Keratinocyte (primary cell): Measurements from ENCODE around the gene JTB. TPM values are rescaled to one million over a fixed set of nuclear protein-coding genes. Genes with fewer than 3 reads are reported as not detected.

Source experiments
- DNase-seq: peaks from one replicate; pipeline ENCODE4 v3.0.0-alpha.2; 2011; ENCODE audit warnings: low read depth, missing footprints, low spot score
- FAIRE-seq: peaks from 2 replicates; lab custom pipeline; 2011; peaks lifted over from hg19 to GRCh38; lab: Jason Lieb, UNC
- H2AFZ ChIP-seq: 2 replicates; pipeline ENCODE4 v1.6.0; 2012; ENCODE audit warnings: low read length, control low read depth, inconsistent platforms; ENCODE audit not compliant: control insufficient read depth
- H3K27ac ChIP-seq: 2 replicates; pipeline ENCODE4 v1.5.1; 2011; ENCODE audit warnings: low read length; ENCODE audit not compliant: control insufficient read depth, insufficient read depth
- H3K27me3 ChIP-seq: 3 replicates; pipeline ENCODE4 v1.6.0; 2011; ENCODE audit warnings: low read length; ENCODE audit not compliant: control insufficient read depth, insufficient read depth; ENCODE audit errors: extremely low read depth
- H3K36me3 ChIP-seq, 2 experiments: 2 replicates in 1 of 2; 3 replicates in 1 of 2; pipeline ENCODE4 v1.5.1; 2011; ENCODE audit warnings: low read length in 2 of 2, mild to moderate bottlenecking in 1 of 2; ENCODE audit not compliant: control insufficient read depth in 2 of 2, insufficient read depth in 2 of 2; ENCODE audit errors: extremely low read depth in 1 of 2
- H3K4me1 ChIP-seq: 3 replicates; pipeline ENCODE4 v1.5.1; 2011; ENCODE audit warnings: low read length; ENCODE audit not compliant: control insufficient read depth, insufficient read depth; ENCODE audit errors: extremely low read depth
- H3K4me2 ChIP-seq: 3 replicates; pipeline ENCODE4 v1.6.0; 2011; ENCODE audit warnings: low read depth, low read length; ENCODE audit not compliant: control insufficient read depth, insufficient read depth; ENCODE audit errors: extremely low read depth
- H3K4me3 ChIP-seq, 3 experiments: fragments of 200-600 bp in 1 of 3; sonication (generic) in 1 of 3; 2 replicates in 2 of 3; 3 replicates in 1 of 3; pipeline ENCODE4 v1.5.1; 2011 to 2016; ENCODE audit warnings: low read length in 3 of 3, mild to moderate bottlenecking in 3 of 3, control low read depth in 2 of 3, inconsistent platforms in 1 of 3, low read depth in 1 of 3, mixed read lengths in 1 of 3, mixed run types in 1 of 3, moderate library complexity in 1 of 3; ENCODE audit not compliant: control insufficient read depth in 2 of 3, insufficient read depth in 2 of 3; ENCODE audit errors: extremely low read depth in 1 of 3
- H3K79me2 ChIP-seq: 2 replicates; pipeline ENCODE4 v1.6.0; 2012; ENCODE audit warnings: low read length; ENCODE audit not compliant: control insufficient read depth, insufficient read depth
- H3K9ac ChIP-seq: 3 replicates; pipeline ENCODE4 v1.6.0; 2011; ENCODE audit warnings: low read length; ENCODE audit not compliant: control insufficient read depth, insufficient read depth; ENCODE audit errors: extremely low read depth
- H3K9me1 ChIP-seq: 3 replicates; pipeline ENCODE4 v1.6.0; 2011; ENCODE audit warnings: low read length; ENCODE audit not compliant: control insufficient read depth, insufficient read depth; ENCODE audit errors: extremely low read depth
- H3K9me3 ChIP-seq: 2 replicates; pipeline ENCODE4 v1.5.1; 2012; ENCODE audit warnings: low read depth, low read length; ENCODE audit not compliant: control insufficient read depth
- H4K20me1 ChIP-seq: 3 replicates; pipeline ENCODE4 v1.6.0; 2011; ENCODE audit warnings: low read length; ENCODE audit not compliant: control insufficient read depth, insufficient read depth; ENCODE audit errors: extremely low read depth
- CTCF ChIP-seq, 3 experiments: IDR thresholded peaks in 1 of 3; conservative IDR thresholded peaks in 1 of 3; optimal IDR thresholded peaks in 1 of 3; 2 replicates in 2 of 3; 3 replicates in 1 of 3; pipeline versions ENCODE3 to v1.5.1; 2011; ENCODE audit warnings: low read length in 3 of 3, mild to moderate bottlenecking in 3 of 3, moderate library complexity in 2 of 3, control low read depth in 1 of 3, inconsistent platforms in 1 of 3; ENCODE audit not compliant: insufficient read depth in 2 of 3; ENCODE audit errors: extremely low read depth in 1 of 3
- EZH2 ChIP-seq: IDR thresholded peaks from one replicate; pipeline ENCODE4 v1.6.1; 2012; ENCODE audit warnings: inconsistent platforms, mild to moderate bottlenecking, low read length, moderate library complexity
- dilution Hi-C: fragments of 300-500 bp; cut with MboI; formaldehyde crosslinking; loops from one replicate; pipeline ENCODE4 v1.7.0; 2020; ENCODE audit warnings: low sequenced_read_pairs; ENCODE audit not compliant: extremely low pct_ligation_motif_present
- polyA plus RNA-seq, 5 experiments: library from polyadenylated mRNA; depleted of rRNA in 3 of 5; stranded (reverse) in 3 of 5; stranded (forward) in 1 of 5; unstranded in 1 of 5; fragments of >200 nt; gene quantifications; 1 replicate in 1 of 5; 2 replicates in 3 of 5; 3 replicates in 1 of 5; pipeline versions ENCODE4 v1.2.1 to v1.2.3, GENCODE V29; 2011 to 2012; ENCODE audit warnings: missing spikeins in 2 of 5, low read depth in 1 of 5, low replicate concordance in 1 of 5

Gene JTB
- polyA plus RNA-seq, 1 donor (not counting 4 experiments of a cell fraction or from before 2014, with no cell fraction given): 83.4 TPM

GRCh38 chr1:153944005-153944826 is 33.3 kb downstream of the JTB start:
- dilution Hi-C loops: no loop called here
- H3K79me2 ChIP-seq: peaks cover 22% of the 10 kb centered on the region
- FAIRE-seq (no peak), DNase-seq (no peak)
- H3K36me3 ChIP-seq: peaks cover 22 to 38% of the 10 kb centered on the region in 2 experiments
- H4K20me1 ChIP-seq: no peaks in the 10 kb centered on the region
- no peaks in the 10 kb centered on the region for H3K9me1 ChIP-seq
- H3K9ac ChIP-seq: no peak overlapping the region
- H3K4me2 ChIP-seq: no peak overlapping the region
- no peak overlapping the region for H3K27ac ChIP-seq
- peaks cover 10% of the 10 kb centered on the region for H3K4me1 ChIP-seq
- no peaks in the 10 kb centered on the region for H3K27me3 ChIP-seq
- no peak for TF ChIP-seq EZH2
- no peak for TF ChIP-seq CTCF (optimal IDR thresholded peaks at IDR 0.05 in 1 of 3, IDR thresholded peaks at IDR 0.05 in 1 of 3, conservative IDR thresholded peaks at IDR 0.05 in 1 of 3; ENCODE audit: extremely low read depth in 1 of 3, insufficient read depth in 2 of 3, low read length in 3 of 3)
- H3K9me3 ChIP-seq: no peaks in the 10 kb centered on the region
- H2AFZ ChIP-seq: no peak overlapping the region
- H3K4me3 ChIP-seq: no peak overlapping the region

- peaks cover 18 to 30% of the 10 kb centered on the region in 2 experiments for H3K36me3 ChIP-seq
Observed at GRCh38 chr1:153942766-153943549, 34.5 kb downstream of the JTB start.

More at GRCh38 chr1:153942766-153943549, 34.5 kb downstream of the JTB start:
- DNase-seq (no peak), FAIRE-seq (no peak)
- Histone ChIP-seq H4K20me1 (no peaks in the 10 kb centered on the region), H3K4me1 (peaks cover 10% of the 10 kb centered on the region), H3K4me2 (no peak overlapping the region), H3K27me3 (no peaks in the 10 kb centered on the region), H3K79me2 (peaks cover 22% of the 10 kb centered on the region), H3K9me1 (no peaks in the 10 kb centered on the region), H3K27ac (no peak overlapping the region), H3K9ac (no peak overlapping the region), H3K9me3 (no peaks in the 10 kb centered on the region), H2AFZ (no peak overlapping the region), H3K4me3 (no peak overlapping the region)
- TF ChIP-seq EZH2 (no peak), CTCF (optimal IDR thresholded peaks at IDR 0.05 in 1 of 3, IDR thresholded peaks at IDR 0.05 in 1 of 3, conservative IDR thresholded peaks at IDR 0.05 in 1 of 3; ENCODE audit: extremely low read depth in 1 of 3, insufficient read depth in 2 of 3, low read length in 3 of 3) (no peak)
- dilution Hi-C loops: no loop called here
